Endodermal cell (in vitro differentiated cells): Measurements from ENCODE around the gene RELL1. TPM values are rescaled to one million over a fixed set of nuclear protein-coding genes. Genes with fewer than 3 reads are reported as not detected.

ENCODE experiments used
- DNase-seq: peaks from one replicate; pipeline ENCODE4 v3.0.0-alpha.2; 2017
- H3K27ac ChIP-seq: 2 replicates; pipeline ENCODE4 v1.5.1; 2013; ENCODE audit warnings: mild to moderate bottlenecking, low read depth, low read length, moderate library complexity
- H3K27me3 ChIP-seq: 2 replicates; pipeline ENCODE4 v1.6.1; 2013; ENCODE audit warnings: mild to moderate bottlenecking, low read length, moderate library complexity; ENCODE audit not compliant: insufficient read depth, control insufficient read depth, poor library complexity, severe bottlenecking
- H3K36me3 ChIP-seq: 2 replicates; pipeline ENCODE4 v1.7.0; 2013; ENCODE audit warnings: mild to moderate bottlenecking, low read length, moderate library complexity; ENCODE audit not compliant: control insufficient read depth, insufficient read depth
- H3K4me1 ChIP-seq: one replicate; pipeline ENCODE4 v1.7.0; 2013; ENCODE audit warnings: low read length; ENCODE audit not compliant: control insufficient read depth, insufficient read depth
- H3K4me3 ChIP-seq: 2 replicates; pipeline ENCODE4 v1.5.1; 2013; ENCODE audit warnings: mild to moderate bottlenecking, low read length, moderate library complexity
- H3K9ac ChIP-seq: 2 replicates; pipeline ENCODE4 v1.6.1; 2013; ENCODE audit warnings: mild to moderate bottlenecking, low read length, moderate library complexity; ENCODE audit not compliant: poor library complexity, severe bottlenecking; ENCODE audit errors: extremely low read depth
- H3K9me3 ChIP-seq: 2 replicates; pipeline ENCODE4 v1.6.1; 2013; ENCODE audit warnings: mild to moderate bottlenecking, low read length, moderate library complexity; ENCODE audit not compliant: control insufficient read depth
- H3K27ac Mint-ChIP-seq: 2 replicates; pipeline ENCODE4 v1.8.0; 2020; ENCODE audit warnings: mixed read lengths
- H3K27me3 Mint-ChIP-seq: 2 replicates; pipeline ENCODE4 v1.8.0; 2021; ENCODE audit warnings: mild to moderate bottlenecking, mixed read lengths; ENCODE audit not compliant: insufficient read depth
- H3K36me3 Mint-ChIP-seq: 2 replicates; pipeline ENCODE4 v1.8.0; 2020; ENCODE audit warnings: low read depth, mixed read lengths
- H3K4me1 Mint-ChIP-seq: 2 replicates; pipeline ENCODE4 v1.8.0; 2020; ENCODE audit warnings: mixed read lengths
- H3K4me3 Mint-ChIP-seq: 2 replicates; pipeline ENCODE4 v1.8.0; 2020; ENCODE audit warnings: mild to moderate bottlenecking, moderate library complexity, mixed read lengths
- H3K9me3 Mint-ChIP-seq: 2 replicates; pipeline ENCODE4 v1.8.0; 2020; ENCODE audit warnings: mild to moderate bottlenecking, mixed read lengths
- CTCF ChIP-seq: fragments of 200-600 bp; sonication (generic); conservative IDR thresholded peaks from 2 replicates; pipeline ENCODE4 v1.5.0; 2021; ENCODE audit warnings: antibody characterized with exemption, mild to moderate bottlenecking
- WGBS, 2 experiments: methylation state at CpG; one replicate each; pipeline versions ENCODE4 v1.1.5 to v1.1.7; 2013; ENCODE audit warnings: missing lambda C conversion rate in 2 of 2, mixed read lengths in 1 of 2; ENCODE audit not compliant: insufficient coverage in 1 of 2, insufficient read length in 1 of 2; 5-methylcytosine and 5-hydroxymethylcytosine counted together
- total RNA-seq, 2 donors: library from RNA; stranded (reverse); fragmentation: NEBNext Ultra II Directional in 1 of 2; extraction: Animal tissue kit (Norgen Biotek cat#: 25700) in 1 of 2; gene quantifications; 2 replicates in 1 of 2; 3 replicates in 1 of 2; pipeline ENCODE4 v1.2.1, GENCODE V29; 2021

RELL1 gene
- total RNA-seq, 2 donors from 2014 or later: 12.1 to 12.3 TPM

- no peak overlapping the region for H3K27ac Mint-ChIP-seq
- H3K9ac ChIP-seq: no peak overlapping the region
- H3K27me3 ChIP-seq: no peaks in the 10 kb centered on the region
- WGBS, 2 experiments: 99 to 100% methylated on average over 1 to 4 of the region's 4 CpGs
- H3K4me1 Mint-ChIP-seq: no peaks in the 10 kb centered on the region
- no peaks in the 10 kb centered on the region for H3K36me3 Mint-ChIP-seq
- no peak overlapping the region for H3K4me3 Mint-ChIP-seq
- no peaks in the 10 kb centered on the region for H3K9me3 ChIP-seq
- peaks cover 2% of the 10 kb centered on the region for H3K27me3 Mint-ChIP-seq
- TF ChIP-seq CTCF: no peak
- H3K4me1 ChIP-seq: no peaks in the 10 kb centered on the region
- H3K4me3 ChIP-seq: no peak overlapping the region
- H3K9me3 Mint-ChIP-seq: no peaks in the 10 kb centered on the region
- H3K27ac ChIP-seq: no peak overlapping the region
- no peaks in the 10 kb centered on the region for H3K36me3 ChIP-seq
- DNase-seq: no peak
These were observed 123.6 kb downstream of the RELL1 start for GRCh38 chr4:37562592-37562991.

DNA sequence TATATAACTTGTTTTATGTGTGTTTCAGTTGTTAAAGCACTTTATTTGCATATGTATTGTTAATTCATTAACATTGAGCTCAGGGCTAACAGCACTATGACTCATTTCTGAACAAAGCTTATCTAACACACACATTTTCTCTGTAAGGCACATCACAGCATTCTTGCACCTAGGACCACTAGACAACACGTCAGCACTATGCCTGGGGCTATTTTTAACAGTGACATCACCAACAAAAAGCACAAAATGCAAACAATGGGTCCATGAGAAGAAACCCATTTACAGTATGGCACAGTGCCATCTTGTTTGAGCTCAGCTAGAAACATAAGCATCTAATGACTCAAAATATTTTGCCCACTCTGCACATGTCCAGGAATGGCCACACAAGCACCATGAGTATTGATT lies 124.4 kb downstream of the RELL1 start:
- H3K27me3 Mint-ChIP-seq: peaks cover 2% of the 10 kb centered on the region
- Histone ChIP-seq H3K27ac (no peak overlapping the region), H3K4me3 (no peak overlapping the region), H3K4me1 (no peaks in the 10 kb centered on the region), H3K27me3 (no peaks in the 10 kb centered on the region), H3K36me3 (no peaks in the 10 kb centered on the region), H3K9me3 (no peaks in the 10 kb centered on the region), H3K9ac (no peak overlapping the region)
- no peak overlapping the region for H3K4me3 Mint-ChIP-seq
- no peaks in the 10 kb centered on the region for H3K4me1 Mint-ChIP-seq
- DNase-seq: no peak
- no peaks in the 10 kb centered on the region for H3K36me3 Mint-ChIP-seq
- H3K9me3 Mint-ChIP-seq: no peaks in the 10 kb centered on the region
- 80 to 100% methylated on average over 1 of the region's 1 CpG for WGBS, 2 experiments
- no peak for TF ChIP-seq CTCF
- no peak overlapping the region for H3K27ac Mint-ChIP-seq

- H3K36me3 ChIP-seq: no peaks in the 10 kb centered on the region
- no peak for DNase-seq
- Mint-ChIP-seq H3K27me3 (peaks cover 2% of the 10 kb centered on the region), H3K36me3 (no peaks in the 10 kb centered on the region), H3K27ac (no peak overlapping the region), H3K4me1 (no peaks in the 10 kb centered on the region), H3K9me3 (no peaks in the 10 kb centered on the region), H3K4me3 (no peak overlapping the region)
- H3K9ac ChIP-seq: no peak overlapping the region
- H3K9me3 ChIP-seq: no peaks in the 10 kb centered on the region
- H3K4me1 ChIP-seq: no peaks in the 10 kb centered on the region
- WGBS, 2 experiments: 0 to 46% methylated on average over 1 to 2 of the region's 3 CpGs
- no peak for TF ChIP-seq CTCF
- H3K27me3 ChIP-seq: no peaks in the 10 kb centered on the region
- no peak overlapping the region for H3K27ac ChIP-seq
- no peak overlapping the region for H3K4me3 ChIP-seq
These were observed 124.9 kb downstream of the RELL1 start for GRCh38 chr4:37561196-37561802.

Other genes starting within 250 kb of the RELL1 start
- gene PGM2, start 140.3 kb upstream of the RELL1 start, total RNA-seq: 10 to 100 TPM; 21.5 to 25.1 TPM
- gene TBC1D1, start 204.7 kb upstream of the RELL1 start, total RNA-seq: 100 to 1,000 TPM; 110 to 122 TPM